PC-9 (cell line): ENCODE results near the gene NCKAP1.
"Not testable (repeated sequence)": the region's sequence is repeated elsewhere in the genome, so short reads cannot be mapped to it uniquely, and the experiment has no call there.

ENCODE experiments used
- EZH2 ChIP-seq: fragments of 200-600 bp; sonication (generic); IDR thresholded peaks from 2 replicates; pipeline ENCODE4 v1.8.0; 2017; ENCODE audit warnings: antibody characterized with exemption, low read depth
- TF ChIP-seq, protein P1 (sequence below): fragments of 200-600 bp; sonication (generic); conservative IDR thresholded peaks from 2 replicates; pipeline ENCODE4 v1.6.1; 2017; ENCODE audit warnings: mixed run types, antibody characterized with exemption, mild to moderate bottlenecking, moderate library complexity

DNA sequence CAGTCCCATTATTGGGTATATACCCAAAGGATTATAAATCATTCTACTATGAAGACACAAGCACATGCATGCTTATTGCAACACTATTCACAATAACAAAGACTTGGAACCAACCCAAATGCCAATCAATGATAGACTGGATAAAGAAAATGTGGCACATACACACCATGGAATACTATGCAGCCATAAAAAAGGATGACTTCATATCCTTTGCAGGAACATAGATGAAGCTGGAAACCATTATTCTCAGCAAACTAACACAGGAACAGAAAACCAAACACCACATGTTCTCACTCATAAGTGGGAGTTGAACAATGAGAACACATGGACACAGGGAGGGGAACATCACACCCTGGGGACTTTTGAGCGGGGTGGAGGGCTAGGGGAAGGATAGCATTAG lies 158.2 kb downstream of the NCKAP1 start:
- TF ChIP-seq, protein P1, sequence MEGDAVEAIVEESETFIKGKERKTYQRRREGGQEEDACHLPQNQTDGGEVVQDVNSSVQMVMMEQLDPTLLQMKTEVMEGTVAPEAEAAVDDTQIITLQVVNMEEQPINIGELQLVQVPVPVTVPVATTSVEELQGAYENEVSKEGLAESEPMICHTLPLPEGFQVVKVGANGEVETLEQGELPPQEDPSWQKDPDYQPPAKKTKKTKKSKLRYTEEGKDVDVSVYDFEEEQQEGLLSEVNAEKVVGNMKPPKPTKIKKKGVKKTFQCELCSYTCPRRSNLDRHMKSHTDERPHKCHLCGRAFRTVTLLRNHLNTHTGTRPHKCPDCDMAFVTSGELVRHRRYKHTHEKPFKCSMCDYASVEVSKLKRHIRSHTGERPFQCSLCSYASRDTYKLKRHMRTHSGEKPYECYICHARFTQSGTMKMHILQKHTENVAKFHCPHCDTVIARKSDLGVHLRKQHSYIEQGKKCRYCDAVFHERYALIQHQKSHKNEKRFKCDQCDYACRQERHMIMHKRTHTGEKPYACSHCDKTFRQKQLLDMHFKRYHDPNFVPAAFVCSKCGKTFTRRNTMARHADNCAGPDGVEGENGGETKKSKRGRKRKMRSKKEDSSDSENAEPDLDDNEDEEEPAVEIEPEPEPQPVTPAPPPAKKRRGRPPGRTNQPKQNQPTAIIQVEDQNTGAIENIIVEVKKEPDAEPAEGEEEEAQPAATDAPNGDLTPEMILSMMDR, result not testable (repeated sequence)
- not testable (repeated sequence) for TF ChIP-seq EZH2
